ENCODE measurements around the gene BMP7.

- TF ChIP-seq, protein P1, sequence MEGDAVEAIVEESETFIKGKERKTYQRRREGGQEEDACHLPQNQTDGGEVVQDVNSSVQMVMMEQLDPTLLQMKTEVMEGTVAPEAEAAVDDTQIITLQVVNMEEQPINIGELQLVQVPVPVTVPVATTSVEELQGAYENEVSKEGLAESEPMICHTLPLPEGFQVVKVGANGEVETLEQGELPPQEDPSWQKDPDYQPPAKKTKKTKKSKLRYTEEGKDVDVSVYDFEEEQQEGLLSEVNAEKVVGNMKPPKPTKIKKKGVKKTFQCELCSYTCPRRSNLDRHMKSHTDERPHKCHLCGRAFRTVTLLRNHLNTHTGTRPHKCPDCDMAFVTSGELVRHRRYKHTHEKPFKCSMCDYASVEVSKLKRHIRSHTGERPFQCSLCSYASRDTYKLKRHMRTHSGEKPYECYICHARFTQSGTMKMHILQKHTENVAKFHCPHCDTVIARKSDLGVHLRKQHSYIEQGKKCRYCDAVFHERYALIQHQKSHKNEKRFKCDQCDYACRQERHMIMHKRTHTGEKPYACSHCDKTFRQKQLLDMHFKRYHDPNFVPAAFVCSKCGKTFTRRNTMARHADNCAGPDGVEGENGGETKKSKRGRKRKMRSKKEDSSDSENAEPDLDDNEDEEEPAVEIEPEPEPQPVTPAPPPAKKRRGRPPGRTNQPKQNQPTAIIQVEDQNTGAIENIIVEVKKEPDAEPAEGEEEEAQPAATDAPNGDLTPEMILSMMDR (IDR thresholded peaks at IDR 0.05), result no peak
- no peak for TF ChIP-seq POLR2A (IDR thresholded peaks at IDR 0.05)
Measured at GRCh38 chr20:57209413-57209812, 57.0 kb downstream of the BMP7 start.

All from uterus (tissue), 2 donors.